A549 (cell line): ENCODE measurements around the gene NEK9.

Experiments used
- CBX2 ChIP-seq: fragments of 200-600 bp; sonication (generic); IDR thresholded peaks from 2 replicates; pipeline ENCODE4 v1.6.1; 2016; ENCODE audit warnings: low read depth, mild to moderate bottlenecking, borderline replicate concordance
- MYC ChIP-seq: IDR thresholded peaks from 2 replicates; pipeline ENCODE4 v1.6.1; 2012; ENCODE audit warnings: mild to moderate bottlenecking, inconsistent platforms, low read length, improper control_type of control experiment, borderline replicate concordance
- SREBF2 ChIP-seq: fragments of 450-650 bp; IDR thresholded peaks from 2 replicates; pipeline ENCODE4 v1.6.1; 2014; ENCODE audit warnings: mild to moderate bottlenecking, moderate library complexity
- TF ChIP-seq, protein P1 (sequence below): fragments of >200 bp; sonication (Bioruptor Twin); formaldehyde crosslinking; IDR thresholded peaks from 3 replicates; pipeline ENCODE4 v1.6.1; 2016

GRCh38 chr14:75092698-75093097 is 34.1 kb downstream of the NEK9 start:
- TF ChIP-seq SREBF2 (no peak), CBX2 (no peak), MYC (no peak)
- TF ChIP-seq, protein P1, sequence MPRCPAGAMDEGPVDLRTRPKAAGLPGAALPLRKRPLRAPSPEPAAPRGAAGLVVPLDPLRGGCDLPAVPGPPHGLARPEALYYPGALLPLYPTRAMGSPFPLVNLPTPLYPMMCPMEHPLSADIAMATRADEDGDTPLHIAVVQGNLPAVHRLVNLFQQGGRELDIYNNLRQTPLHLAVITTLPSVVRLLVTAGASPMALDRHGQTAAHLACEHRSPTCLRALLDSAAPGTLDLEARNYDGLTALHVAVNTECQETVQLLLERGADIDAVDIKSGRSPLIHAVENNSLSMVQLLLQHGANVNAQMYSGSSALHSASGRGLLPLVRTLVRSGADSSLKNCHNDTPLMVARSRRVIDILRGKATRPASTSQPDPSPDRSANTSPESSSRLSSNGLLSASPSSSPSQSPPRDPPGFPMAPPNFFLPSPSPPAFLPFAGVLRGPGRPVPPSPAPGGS, result no peak
